ENCODE results near the gene OR4C46. TPM values are rescaled to one million over a fixed set of nuclear protein-coding genes. Genes with fewer than 3 reads are reported as not detected.
"Not testable (repeated sequence)": the region's sequence is repeated elsewhere in the genome, so short reads cannot be mapped to it uniquely, and the experiment has no call there.

The OR4C46 gene
- not detected for total RNA-seq
- not detected for polyA plus RNA-seq (ENCODE audit: insufficient read length in 6 of 6)
- long read RNA-seq, donor 1, result 0 reads
- long read RNA-seq, donor 2, result 0 reads
- long read RNA-seq, donor 3, result 0 reads
- long read RNA-seq, donor 4, result 0 reads
- long read RNA-seq, donor 5, result 0 reads
- long read RNA-seq, donor 6, result 0 reads
- long read RNA-seq, donor 7, result 0 reads
- long read RNA-seq, donor 8, result 0 reads
- long read RNA-seq, donor 9, result 0 reads
- long read RNA-seq, donor 10, result 0 reads
- long read RNA-seq, donor 11, result 0 reads
- long read RNA-seq, donor 12, result 0 reads

- ATAC-seq (no peak), DNase-seq (no peak)
- Histone ChIP-seq H3K4me1 (no peaks in the 10 kb centered on the region), H3K4me3 (no peak within 1 kb of the TSS), H3K27ac (no peak within 1 kb of the TSS), H3K27me3 (no peaks in the 10 kb centered on the region), H3K36me3 (no peaks in the 10 kb centered on the region), H3K9me3 (peaks cover 0 to 36% of the 10 kb centered on the region in 2 donors)
- TF ChIP-seq CTCF (IDR thresholded peaks at IDR 0.05), result no peak
- intact Hi-C loops (cut with DNase I), result no loop called here
These were observed at the start of gene OR4C46 for GRCh38 chr11:54603898-54604297. TSS of gene OR4C46 (minus strand) at chr11:54603998. CDS start at chr11:54603998, 0 bp downstream.

- H3K27ac ChIP-seq; DNase-seq; intact Hi-C loops (cut with DNase I); H3K27me3 ChIP-seq; ATAC-seq; H3K36me3 ChIP-seq; H3K4me1 ChIP-seq; H3K4me3 ChIP-seq: not testable (repeated sequence)
- H3K9me3 ChIP-seq, result peaks cover 0 to 53% of the 10 kb centered on the region in 2 donors
These were observed 41.8 kb upstream of the OR4C46 start for GRCh38 chr11:54645606-54646005.

GRCh38 chr11:54561439-54561838, 42.4 kb downstream of the OR4C46 start:
- ATAC-seq; H3K27me3 ChIP-seq; H3K36me3 ChIP-seq; H3K4me1 ChIP-seq; intact Hi-C loops (cut with DNase I); H3K4me3 ChIP-seq; H3K27ac ChIP-seq; DNase-seq: not testable (repeated sequence)
- peaks cover 2 to 77% of the 10 kb centered on the region in 2 donors for H3K9me3 ChIP-seq

GRCh38 chr11:54558919-54559318, 44.9 kb downstream of the OR4C46 start:
- Histone ChIP-seq H3K9me3 (peaks cover 2 to 75% of the 10 kb centered on the region in 2 donors), H3K27ac (no peak overlapping the region), H3K4me3 (no peak overlapping the region), H3K4me1 (no peaks in the 10 kb centered on the region), H3K27me3 (no peaks in the 10 kb centered on the region), H3K36me3 (no peaks in the 10 kb centered on the region)
- TF ChIP-seq CTCF (IDR thresholded peaks at IDR 0.05), result no peak
- intact Hi-C loops (cut with DNase I), result no loop called here
- DNase-seq, result no peak
- ATAC-seq, result no peak

GRCh38 chr11:54558407-54558806, 45.4 kb downstream of the OR4C46 start:
- no peak for TF ChIP-seq CTCF (IDR thresholded peaks at IDR 0.05)
- DNase-seq (no peak), ATAC-seq (no peak)
- H3K27ac ChIP-seq, result no peak overlapping the region
- H3K4me3 ChIP-seq, result no peak overlapping the region
- H3K27me3 ChIP-seq, result no peaks in the 10 kb centered on the region
- peaks cover 2 to 79% of the 10 kb centered on the region in 2 donors for H3K9me3 ChIP-seq
- no peaks in the 10 kb centered on the region for H3K36me3 ChIP-seq
- no peaks in the 10 kb centered on the region for H3K4me1 ChIP-seq
- intact Hi-C loops (cut with DNase I), result no loop called here

Other genes with a start within 250 kb of the OR4C46 start
- not detected for gene OR4A5, start 102.8 kb upstream of the OR4C46 start, total RNA-seq
- not detected for gene OR4A5, start 102.8 kb upstream of the OR4C46 start, polyA plus RNA-seq (ENCODE audit: insufficient read length in 6 of 6)